ENCODE measurements around the gene MED9.

MED9 gene

DNA sequence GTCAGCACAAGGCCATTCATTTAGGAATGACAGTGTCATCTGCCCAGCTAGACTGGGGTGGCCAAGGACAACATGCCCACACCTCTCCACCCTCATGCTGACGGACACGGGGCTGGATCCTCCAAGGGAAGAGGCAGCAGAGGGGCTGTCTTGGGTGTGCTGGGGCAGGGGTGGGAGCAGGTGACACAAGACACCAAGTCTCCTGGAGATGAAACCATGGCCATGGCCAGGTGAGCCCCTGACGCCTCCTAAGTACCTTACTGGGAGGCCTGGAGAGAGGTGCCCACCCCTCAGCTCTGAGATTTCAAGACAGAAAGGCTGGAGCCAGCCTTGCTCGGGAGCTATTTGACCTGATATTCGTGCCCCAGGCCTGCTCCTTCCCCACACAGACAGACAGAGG lies 28.4 kb downstream of the MED9 start:
- DNase-seq (ENCODE audit: low read depth): no peak

DNA sequence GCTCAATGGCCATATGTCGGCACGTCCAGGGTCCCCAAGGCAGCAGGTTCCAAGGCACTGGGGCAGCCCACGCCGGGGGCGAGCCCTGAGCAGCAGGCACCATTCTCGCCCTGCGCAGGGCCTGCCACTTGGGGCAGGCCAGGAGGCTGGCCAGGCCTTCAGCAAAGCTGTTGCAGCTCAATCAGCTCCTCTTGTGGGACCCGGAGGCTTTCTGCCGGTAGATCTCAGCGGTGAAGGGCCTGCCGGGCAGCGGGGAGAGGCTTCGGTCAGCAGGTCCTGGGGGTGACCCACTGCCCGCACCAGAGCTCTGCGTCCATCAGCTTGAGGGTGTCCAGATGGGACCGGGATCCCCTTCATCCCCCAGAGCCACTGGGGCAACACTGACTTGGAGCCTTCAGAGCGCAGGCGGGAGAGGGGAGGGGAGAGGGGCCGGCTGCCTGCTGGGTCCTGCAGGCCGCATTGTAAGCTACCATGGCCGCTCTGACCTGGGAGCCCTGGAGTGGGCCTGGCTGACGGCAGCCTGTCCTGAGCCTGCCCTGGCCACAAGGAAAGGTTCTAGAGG lies 28.9 kb downstream of the MED9 start:
- DNase-seq (ENCODE audit: low read depth): no peak

DNA sequence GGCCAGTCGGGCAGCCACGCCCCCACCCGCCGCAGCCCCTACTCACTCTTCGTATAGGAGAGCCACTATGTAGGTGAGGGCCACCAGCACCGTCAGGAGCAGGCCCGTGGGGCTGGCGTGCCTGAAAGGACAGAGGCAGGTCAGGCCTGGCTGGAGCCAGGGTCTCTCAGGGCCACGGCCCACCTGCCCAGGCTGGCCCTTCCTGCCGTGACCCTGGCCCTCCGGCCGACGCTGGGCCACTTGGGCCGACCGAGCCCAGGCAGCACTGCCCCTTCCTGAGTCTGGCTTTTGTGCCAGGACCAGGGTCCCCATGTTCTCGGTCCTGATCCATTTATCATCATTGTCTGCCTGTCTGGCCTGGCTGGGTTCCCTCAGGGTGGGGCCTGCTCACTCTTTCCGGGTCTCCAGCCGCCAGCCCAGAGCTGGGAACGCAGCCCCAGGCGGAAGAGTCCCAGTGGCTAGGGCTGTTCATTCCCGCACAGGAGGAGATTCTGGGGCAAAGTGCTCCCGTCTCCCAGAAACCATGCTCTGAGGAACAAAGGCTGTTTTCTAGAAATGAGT lies 29.5 kb downstream of the MED9 start:
- DNase-seq (ENCODE audit: low read depth): no peak

DNA sequence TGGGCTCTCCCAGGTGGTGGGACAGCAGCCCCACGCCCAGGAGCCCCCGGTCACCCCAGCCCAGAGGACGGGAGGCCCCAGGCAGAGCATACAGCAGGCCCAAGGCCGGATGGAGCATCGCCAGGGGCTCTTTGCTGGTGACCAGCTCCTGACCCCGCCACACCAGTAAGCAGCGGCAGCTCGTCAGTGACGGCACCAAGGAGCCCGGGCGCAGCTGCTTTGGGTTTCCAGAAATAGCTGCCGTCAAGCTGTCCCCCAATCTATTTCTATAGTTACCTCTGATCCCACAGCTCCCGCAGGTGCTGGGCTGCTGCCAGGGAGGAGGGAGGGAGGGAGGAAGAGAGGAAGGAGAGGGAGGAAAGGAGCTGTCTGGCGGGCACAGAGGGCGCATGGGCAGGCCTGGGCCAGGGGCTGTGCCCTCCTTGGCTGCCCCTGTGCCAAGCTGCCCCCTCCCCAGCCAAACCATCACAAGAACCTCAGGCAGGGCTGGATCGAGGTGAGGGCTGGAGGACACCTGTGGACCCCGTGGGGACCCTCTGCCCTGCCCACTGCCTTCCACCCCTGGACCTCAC lies 30.2 kb downstream of the MED9 start:
- no peak for DNase-seq (ENCODE audit: low read depth)

GRCh38 chr17:17507465-17508011 lies 30.7 kb downstream of the MED9 start:
- DNase-seq (ENCODE audit: low read depth): no peak

DNA sequence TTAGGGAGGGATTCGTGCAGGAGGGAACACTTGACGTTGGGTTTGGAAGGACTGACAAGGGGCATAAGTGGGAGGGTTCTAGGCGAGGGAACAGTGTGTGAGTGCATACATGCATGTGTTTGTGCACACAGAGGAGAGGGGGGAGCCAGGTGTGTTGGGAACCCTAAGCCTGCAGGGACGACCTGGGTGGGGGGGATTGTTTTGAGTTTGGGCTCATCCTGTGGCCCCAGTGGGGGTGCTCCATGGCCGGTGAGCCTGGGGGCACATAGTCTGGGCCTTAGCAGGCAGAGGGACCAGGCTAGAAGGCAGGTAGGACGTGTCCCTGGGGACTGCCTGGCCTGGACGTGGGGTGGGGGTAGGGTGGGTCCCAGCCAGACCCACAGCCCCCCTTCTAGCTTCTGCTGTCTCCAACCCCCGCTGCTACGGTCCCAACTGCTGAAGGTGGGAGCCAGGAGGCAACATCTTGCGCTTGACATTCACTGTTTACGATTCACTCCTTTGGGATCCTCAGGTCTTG lies 31.3 kb downstream of the MED9 start:
- DNase-seq (ENCODE audit: low read depth): no peak

GRCh38 chr17:17508646-17509591 lies 32.1 kb downstream of the MED9 start:
- no peak for DNase-seq (ENCODE audit: low read depth)

GRCh38 chr17:17509601-17510425 lies 33.0 kb downstream of the MED9 start:
- no peak for DNase-seq (ENCODE audit: low read depth)

GRCh38 chr17:17510456-17511292 lies 33.9 kb downstream of the MED9 start:
- DNase-seq (ENCODE audit: low read depth): no peak

- no peak for DNase-seq (ENCODE audit: low read depth)
Measured at GRCh38 chr17:17511293-17511741, 34.5 kb downstream of the MED9 start.

- no peak for DNase-seq (ENCODE audit: low read depth)
Measured at GRCh38 chr17:17511881-17512858, 35.4 kb downstream of the MED9 start.

- DNase-seq (ENCODE audit: low read depth): no peak
Measured at GRCh38 chr17:17512866-17513265, 36.1 kb downstream of the MED9 start.

GRCh38 chr17:17513626-17514025 lies 36.8 kb downstream of the MED9 start:
- no peak for DNase-seq (ENCODE audit: low read depth)

DNA sequence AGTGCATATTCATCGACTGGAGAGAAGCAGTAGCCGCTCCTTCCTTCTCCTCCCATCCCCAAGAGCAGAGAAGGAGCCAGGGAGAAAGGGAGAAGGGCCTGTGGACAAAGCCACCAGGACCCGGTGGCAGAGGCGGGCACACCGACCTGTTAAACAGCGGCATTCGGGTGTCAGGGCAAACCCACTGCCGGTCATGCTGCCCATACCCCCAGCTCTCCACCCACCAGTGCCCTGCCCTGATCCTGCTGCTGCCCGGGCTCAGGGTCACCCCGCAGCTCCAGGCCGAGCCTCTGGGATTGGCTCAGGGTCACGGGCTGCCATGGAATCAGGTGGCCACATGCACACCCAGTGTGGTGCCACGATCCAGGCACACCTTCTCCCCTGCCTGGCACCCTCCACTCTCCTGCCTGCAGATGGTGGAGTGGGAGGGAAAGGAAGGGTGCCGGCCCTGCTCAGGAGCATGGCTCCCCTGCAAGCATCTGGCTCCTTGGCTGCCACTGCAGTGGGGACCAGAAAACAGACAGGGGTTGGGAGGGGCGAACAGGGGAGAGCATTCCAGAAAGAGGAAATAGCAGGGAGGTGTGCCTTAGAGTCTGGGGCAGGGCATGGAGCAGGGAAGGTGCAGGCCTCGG lies 37.7 kb downstream of the MED9 start:
- DNase-seq (ENCODE audit: low read depth): no peak

DNA sequence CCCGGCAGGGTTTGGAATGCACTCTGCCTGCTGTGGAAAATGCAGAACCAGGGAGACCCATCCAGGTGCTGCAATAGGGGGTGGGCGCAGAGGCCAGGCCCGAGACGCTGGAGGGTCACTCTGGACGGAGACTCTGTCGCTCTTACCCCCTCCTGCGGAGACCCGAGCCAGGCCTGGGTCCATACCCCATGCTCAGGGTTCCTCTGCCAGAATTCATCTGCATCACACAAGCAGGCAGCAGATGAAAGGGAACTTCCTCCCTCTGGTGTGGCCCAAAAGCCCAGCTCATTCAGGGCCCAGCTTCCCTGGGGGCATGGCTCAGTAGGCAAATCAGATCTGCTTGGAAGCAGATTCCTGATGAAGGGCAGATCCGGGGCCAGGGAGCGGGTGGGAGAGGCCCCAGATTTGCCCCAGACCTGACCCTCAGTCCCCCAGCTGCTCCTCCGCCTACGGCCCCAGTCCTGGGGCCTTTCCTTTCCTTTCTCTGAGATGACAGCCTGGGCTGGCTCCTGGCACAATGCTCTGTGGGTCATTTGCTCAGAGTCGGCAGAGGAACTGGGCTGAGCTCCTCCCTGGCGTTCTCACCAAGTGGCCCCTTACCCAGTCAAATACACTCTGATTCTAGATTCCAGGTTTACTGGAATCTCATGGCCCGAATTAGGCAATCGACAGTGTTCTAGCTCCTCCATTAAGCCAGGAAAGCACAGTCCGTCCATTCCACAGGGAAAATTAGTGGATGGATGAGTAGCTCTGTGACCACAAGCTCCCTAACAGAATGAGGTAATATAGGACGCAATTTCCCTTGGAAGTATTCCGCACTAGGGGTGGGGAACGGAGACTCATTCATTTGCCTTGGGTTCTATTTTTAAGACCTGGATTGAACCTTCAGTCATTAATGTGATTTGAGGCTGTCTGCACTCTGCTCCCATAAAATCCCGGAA lies 38.5 kb downstream of the MED9 start:
- DNase-seq (ENCODE audit: low read depth): no peak

GRCh38 chr17:17515934-17516930 lies 39.4 kb downstream of the MED9 start:
- no peak for DNase-seq (ENCODE audit: low read depth)
